OCI-LY1 (cell line): ENCODE results near the gene TBC1D8.

ENCODE experiments used
- H2AFZ ChIP-seq: fragments of 200-600 bp; sonication (generic), shearing (Covaris generic); 2 replicates; pipeline ENCODE4 v1.6.0; 2014; ENCODE audit warnings: antibody characterized with exemption, mild to moderate bottlenecking, low read length
- H3F3A ChIP-seq: fragments of 200-600 bp; sonication (generic), shearing (Covaris generic); 2 replicates; pipeline ENCODE4 v1.6.0; 2014; ENCODE audit warnings: mild to moderate bottlenecking, antibody characterized with exemption, low read length, moderate library complexity; ENCODE audit not compliant: insufficient read depth
- H3K27ac ChIP-seq: fragments of 200-600 bp; sonication (generic); 2 replicates; pipeline ENCODE4 v1.5.1; 2014; ENCODE audit warnings: low read length, mixed run types, mild to moderate bottlenecking, low read depth; ENCODE audit not compliant: poor library complexity, severe bottlenecking
- H3K27me3 ChIP-seq: fragments of 200-600 bp; sonication (generic); 2 replicates; pipeline ENCODE4 v1.6.0; 2014; ENCODE audit warnings: antibody characterized with exemption, mild to moderate bottlenecking, low read length, moderate library complexity; ENCODE audit not compliant: insufficient read depth
- H3K36me3 ChIP-seq: fragments of 200-600 bp; sonication (generic); 2 replicates; pipeline ENCODE4 v1.6.1; 2014; ENCODE audit warnings: mild to moderate bottlenecking, antibody characterized with exemption, low read length, moderate library complexity, mixed read lengths; ENCODE audit not compliant: insufficient read depth
- H3K4me1 ChIP-seq: fragments of 200-600 bp; sonication (generic); 2 replicates; pipeline ENCODE4 v1.5.1; 2014; ENCODE audit warnings: mild to moderate bottlenecking, low read length, moderate library complexity; ENCODE audit not compliant: insufficient read depth, severe bottlenecking
- H3K4me2 ChIP-seq: fragments of 200-600 bp; sonication (generic), shearing (Covaris generic); 2 replicates; pipeline ENCODE4 v1.6.1; 2014; ENCODE audit warnings: low read length
- H3K4me3 ChIP-seq: fragments of 200-600 bp; sonication (generic); 2 replicates; pipeline ENCODE4 v1.5.1; 2014; ENCODE audit warnings: low read length, low read depth, mild to moderate bottlenecking, mixed read lengths; ENCODE audit not compliant: poor library complexity, severe bottlenecking
- H3K79me2 ChIP-seq: fragments of 200-600 bp; shearing (Covaris generic); 2 replicates; pipeline ENCODE4 v1.6.1; 2016; ENCODE audit warnings: mixed run types, low read length, mixed read lengths; ENCODE audit not compliant: insufficient read depth
- H3K9ac ChIP-seq: fragments of 200-600 bp; sonication (generic), shearing (Covaris generic); 2 replicates; pipeline ENCODE4 v1.6.1; 2014; ENCODE audit warnings: mild to moderate bottlenecking, low read length, mixed read lengths
- H3K9me2 ChIP-seq: fragments of 200-600 bp; sonication (generic), shearing (Covaris generic); 2 replicates; pipeline ENCODE4 v1.6.1; 2014; ENCODE audit warnings: low read depth, mild to moderate bottlenecking, low read length, mixed read lengths
- H3K9me3 ChIP-seq: fragments of 200-600 bp; shearing (Covaris generic); 2 replicates; pipeline ENCODE4 v1.6.1; 2014; ENCODE audit warnings: low read length, mixed read lengths
- H4K20me1 ChIP-seq: fragments of 200-600 bp; sonication (generic), shearing (Covaris generic); 2 replicates; pipeline ENCODE4 v1.6.0; 2016; ENCODE audit warnings: mild to moderate bottlenecking, low read length; ENCODE audit not compliant: insufficient read depth
- EZH2 ChIP-seq: fragments of 200-600 bp; sonication (generic), shearing (Covaris generic); IDR thresholded peaks from 2 replicates; pipeline ENCODE4 v1.8.0; 2017; ENCODE audit warnings: borderline replicate concordance, mixed run types, mild to moderate bottlenecking, antibody characterized with exemption, low read length, moderate library complexity, mixed read lengths
- TF ChIP-seq, protein P1 (sequence below): fragments of 200-600 bp; sonication (generic), shearing (Covaris generic); IDR thresholded peaks from 2 replicates; pipeline ENCODE4 v1.5.1; 2017; ENCODE audit warnings: mild to moderate bottlenecking, antibody characterized with exemption, low read length, moderate library complexity, mixed read lengths

The TBC1D8 gene

DNA sequence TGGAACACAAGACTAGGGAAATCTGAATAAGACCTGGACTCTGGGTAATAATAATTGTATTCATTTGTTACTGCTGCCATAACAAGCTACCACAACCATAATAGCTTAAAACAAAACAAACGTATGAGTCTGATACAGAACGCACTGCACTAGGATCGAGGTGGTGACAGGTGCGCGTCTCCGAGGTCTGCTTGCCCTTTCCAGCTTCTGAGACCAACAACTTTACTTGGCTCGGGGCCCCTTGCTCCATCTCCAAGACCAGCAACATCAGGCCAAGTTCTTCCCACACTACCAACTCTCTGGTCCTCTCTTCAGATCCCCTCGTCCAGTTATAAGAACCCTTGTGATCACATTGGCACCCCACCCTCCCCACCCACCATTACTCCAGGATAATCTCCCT, 42.8 kb downstream of the TBC1D8 start:
- TF ChIP-seq, protein P1, sequence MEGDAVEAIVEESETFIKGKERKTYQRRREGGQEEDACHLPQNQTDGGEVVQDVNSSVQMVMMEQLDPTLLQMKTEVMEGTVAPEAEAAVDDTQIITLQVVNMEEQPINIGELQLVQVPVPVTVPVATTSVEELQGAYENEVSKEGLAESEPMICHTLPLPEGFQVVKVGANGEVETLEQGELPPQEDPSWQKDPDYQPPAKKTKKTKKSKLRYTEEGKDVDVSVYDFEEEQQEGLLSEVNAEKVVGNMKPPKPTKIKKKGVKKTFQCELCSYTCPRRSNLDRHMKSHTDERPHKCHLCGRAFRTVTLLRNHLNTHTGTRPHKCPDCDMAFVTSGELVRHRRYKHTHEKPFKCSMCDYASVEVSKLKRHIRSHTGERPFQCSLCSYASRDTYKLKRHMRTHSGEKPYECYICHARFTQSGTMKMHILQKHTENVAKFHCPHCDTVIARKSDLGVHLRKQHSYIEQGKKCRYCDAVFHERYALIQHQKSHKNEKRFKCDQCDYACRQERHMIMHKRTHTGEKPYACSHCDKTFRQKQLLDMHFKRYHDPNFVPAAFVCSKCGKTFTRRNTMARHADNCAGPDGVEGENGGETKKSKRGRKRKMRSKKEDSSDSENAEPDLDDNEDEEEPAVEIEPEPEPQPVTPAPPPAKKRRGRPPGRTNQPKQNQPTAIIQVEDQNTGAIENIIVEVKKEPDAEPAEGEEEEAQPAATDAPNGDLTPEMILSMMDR: no peak
- no peak for TF ChIP-seq EZH2
- no peaks in the 10 kb centered on the region for H3K36me3 ChIP-seq
- H3K27me3 ChIP-seq: no peaks in the 10 kb centered on the region
- no peak overlapping the region for H3K4me2 ChIP-seq
- H3K79me2 ChIP-seq: no peaks in the 10 kb centered on the region
- no peaks in the 10 kb centered on the region for H3K9me3 ChIP-seq
- no peaks in the 10 kb centered on the region for H4K20me1 ChIP-seq
- no peak overlapping the region for H3K27ac ChIP-seq
- H3K4me3 ChIP-seq: no peak overlapping the region
- H3F3A ChIP-seq: no peaks in the 10 kb centered on the region
- H3K4me1 ChIP-seq: no peaks in the 10 kb centered on the region
- H2AFZ ChIP-seq: no peak overlapping the region
- H3K9me2 ChIP-seq: no peaks in the 10 kb centered on the region
- H3K9ac ChIP-seq: no peak overlapping the region

DNA sequence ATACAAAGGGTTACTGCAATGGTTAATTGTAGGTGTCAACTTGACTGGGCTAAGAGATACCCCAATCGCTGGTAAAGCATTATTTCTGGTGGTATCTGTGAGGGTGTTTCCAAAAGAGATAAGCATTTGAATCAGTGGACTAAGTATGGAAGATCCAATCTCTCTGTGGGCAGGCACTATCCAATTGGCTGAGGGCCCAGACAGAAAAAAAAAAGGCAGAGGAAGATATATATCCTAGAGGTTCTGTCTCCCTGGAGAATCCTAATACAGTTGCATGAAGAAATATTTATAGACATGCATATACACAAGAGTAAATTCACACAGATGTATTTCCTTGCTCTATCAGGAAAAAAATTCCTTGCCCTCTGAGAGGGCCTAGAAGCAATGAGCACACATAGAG, 43.9 kb downstream of the TBC1D8 start:
- Histone ChIP-seq H3F3A (no peaks in the 10 kb centered on the region), H3K9me2 (no peaks in the 10 kb centered on the region), H3K9ac (no peak overlapping the region), H3K4me3 (no peak overlapping the region), H3K27ac (no peak overlapping the region), H3K27me3 (no peaks in the 10 kb centered on the region), H4K20me1 (no peaks in the 10 kb centered on the region), H2AFZ (no peak overlapping the region), H3K36me3 (no peaks in the 10 kb centered on the region), H3K9me3 (no peaks in the 10 kb centered on the region), H3K79me2 (no peaks in the 10 kb centered on the region), H3K4me2 (no peak overlapping the region), H3K4me1 (no peaks in the 10 kb centered on the region)
- TF ChIP-seq, protein P1: no peak
- TF ChIP-seq EZH2: no peak

DNA sequence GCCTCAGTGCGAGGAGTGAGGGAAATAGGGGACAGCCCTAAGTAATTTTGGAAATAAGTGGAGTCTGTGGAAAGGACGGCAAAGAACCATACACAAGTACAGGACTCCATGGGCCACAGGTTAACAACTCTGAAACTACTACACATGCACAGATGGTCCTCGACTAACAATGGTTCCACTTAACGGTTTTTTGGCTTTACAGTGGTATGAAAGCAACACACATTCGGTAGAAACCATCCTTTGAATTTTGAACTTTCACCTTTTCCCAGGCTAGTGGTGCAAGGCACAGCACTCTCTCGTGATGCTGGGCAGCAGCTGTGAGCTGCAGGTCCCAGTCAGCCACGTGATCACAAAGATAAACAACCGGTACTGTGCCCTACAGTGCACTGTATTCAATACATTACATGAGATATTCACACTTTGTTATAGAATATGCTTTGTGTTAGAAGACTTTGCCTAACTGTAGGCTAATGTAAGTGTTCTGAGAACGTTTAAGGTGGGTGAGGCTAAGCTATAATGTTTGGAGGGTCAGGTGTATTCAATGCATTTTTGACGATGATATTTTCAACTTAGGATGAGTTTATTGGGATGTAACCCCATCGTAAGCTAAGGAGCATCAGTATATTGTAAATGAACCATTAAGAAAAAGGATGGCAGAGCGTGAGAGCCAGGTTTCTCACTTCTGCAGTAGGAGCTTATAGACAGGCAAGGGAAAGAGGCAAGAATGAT, 44.6 kb downstream of the TBC1D8 start:
- H3K79me2 ChIP-seq: no peaks in the 10 kb centered on the region

More for the DNA sequence above, 44.6 kb downstream of the TBC1D8 start:
- Histone ChIP-seq H3F3A (no peaks in the 10 kb centered on the region), H3K4me3 (no peak overlapping the region), H3K9me2 (no peaks in the 10 kb centered on the region), H3K4me2 (no peak overlapping the region), H3K4me1 (no peaks in the 10 kb centered on the region), H2AFZ (no peak overlapping the region), H3K27ac (no peak overlapping the region), H3K9me3 (no peaks in the 10 kb centered on the region), H3K9ac (no peak overlapping the region), H3K36me3 (no peaks in the 10 kb centered on the region), H4K20me1 (no peaks in the 10 kb centered on the region), H3K27me3 (no peaks in the 10 kb centered on the region)
- TF ChIP-seq, protein P1: no peak
- TF ChIP-seq EZH2: no peak
